Muscle of arm (tissue), 12 donors: ENCODE measurements around the gene BIN2. TPM values are rescaled to one million over a fixed set of nuclear protein-coding genes. Genes with fewer than 3 reads are reported as not detected.
A peak's percentile ranks its signal among the peaks of the same experiment; 100 is the strongest.
"Not testable (repeated sequence)": the region's sequence is repeated elsewhere in the genome, so short reads cannot be mapped to it uniquely, and the experiment has no call there.

Source experiments
- DNase-seq: peaks from one replicate; pipeline ENCODE4 v3.0.0-alpha.2; 2013
- polyA plus RNA-seq, 12 donors: library from polyadenylated mRNA; unstranded; fragments of 120-200 nt; gene quantifications; one replicate each; pipeline ENCODE4 v1.2.1, GENCODE V29; 2013; ENCODE audit not compliant: insufficient read length in 12 of 12

The BIN2 gene
- polyA plus RNA-seq, 12 donors = 1.7 to 11.7 (median 2.3) TPM; not detected in 2

DNA sequence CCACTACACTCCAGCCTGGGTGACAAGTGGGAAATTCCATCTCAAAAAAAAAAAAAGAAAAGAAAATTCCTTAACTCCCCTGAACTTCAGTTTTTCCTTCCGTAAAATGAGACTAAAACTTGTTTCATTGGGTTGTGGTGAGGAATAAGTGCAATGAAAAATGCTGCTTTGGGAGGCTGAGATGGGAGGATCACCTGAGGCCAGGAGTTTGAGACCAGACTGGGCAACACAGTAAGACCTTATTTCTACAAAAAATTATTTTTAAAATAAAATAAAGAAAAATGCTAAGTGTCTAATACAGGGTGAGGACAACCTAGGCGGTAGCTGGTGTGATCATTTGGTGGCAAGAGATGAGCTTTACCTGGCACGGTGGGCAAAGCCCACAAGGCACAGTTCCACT, 60.6 kb downstream of the BIN2 start:
- DNase-seq = no peak

GRCh38 chr12:51262758-51263177, 61.2 kb downstream of the BIN2 start:
- DNase-seq = no peak

DNA sequence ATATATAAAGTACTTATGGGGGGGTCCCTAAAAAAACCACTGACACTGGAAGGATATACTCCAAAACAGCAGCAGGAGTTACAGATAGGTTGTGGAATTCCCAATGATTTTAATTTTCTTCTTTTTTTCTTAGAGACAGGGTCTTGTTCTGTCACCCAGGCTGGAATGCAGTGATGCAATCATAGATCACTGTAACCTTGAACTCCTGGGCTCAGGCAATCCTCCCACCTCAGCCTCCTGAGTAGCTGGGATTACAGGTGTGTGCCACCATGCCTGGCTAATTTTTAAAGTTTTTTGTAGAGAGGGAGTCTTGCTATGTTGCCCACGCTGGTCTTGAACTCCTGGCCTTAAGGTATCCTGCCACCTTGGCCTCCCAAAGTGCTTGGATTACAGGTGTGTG, 64.4 kb downstream of the BIN2 start:
- not testable (repeated sequence) for DNase-seq

GRCh38 chr12:51254536-51254935, 69.4 kb downstream of the BIN2 start:
- DNase-seq = no peak

DNA sequence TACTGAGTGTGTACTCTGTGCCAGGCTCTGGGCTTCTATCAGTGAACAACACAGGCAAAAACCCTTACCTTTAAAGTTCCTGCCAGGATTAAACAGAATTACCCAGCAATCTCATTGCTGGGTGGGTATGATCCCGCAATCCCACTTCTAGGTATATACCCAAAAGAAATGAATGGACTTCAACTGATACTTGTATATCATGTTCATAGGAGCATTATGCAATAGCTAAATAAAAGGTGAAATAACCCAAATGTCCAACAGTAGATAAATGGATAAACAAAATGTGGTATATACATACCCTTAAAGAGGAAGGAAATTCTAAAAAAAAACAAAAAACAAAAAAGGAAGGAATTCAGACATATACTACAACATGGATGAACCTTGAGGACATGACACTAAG, 70.7 kb downstream of the BIN2 start:
- DNase-seq = no peak

DNA sequence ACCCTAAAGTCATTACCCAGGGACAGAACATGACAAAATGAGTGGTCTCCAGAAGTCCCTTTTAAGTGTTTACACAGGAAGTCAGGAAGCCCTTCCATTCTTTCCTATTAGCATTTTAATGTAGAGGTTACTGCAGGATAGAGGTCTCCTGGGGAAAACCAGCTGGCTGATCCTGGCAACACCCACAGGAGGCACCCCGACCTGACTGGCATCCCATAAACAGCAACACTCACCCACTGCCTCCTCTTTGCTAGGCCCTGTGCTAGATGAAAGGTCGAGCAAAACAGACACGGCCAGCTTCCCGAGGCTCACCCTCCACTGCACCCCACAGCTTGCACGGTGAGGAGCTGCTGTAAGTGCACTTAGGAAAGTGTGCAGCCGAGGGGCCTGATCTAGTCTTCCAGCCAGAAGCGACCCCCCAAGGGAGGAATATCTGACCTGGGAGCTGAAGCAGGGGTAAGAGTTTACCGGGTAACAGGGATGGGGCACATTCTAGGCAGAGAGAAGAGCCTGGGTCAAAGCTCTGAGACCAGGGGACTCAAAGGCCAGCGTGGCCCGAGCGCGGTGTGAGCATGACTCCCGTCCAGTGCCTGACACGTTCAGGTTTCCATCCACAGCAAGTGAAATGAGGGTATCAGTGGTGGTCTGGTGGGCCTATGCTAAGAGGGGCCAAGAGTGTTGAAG, 76.3 kb downstream of the BIN2 start:
- no peak for DNase-seq

GRCh38 chr12:51246254-51246853, 77.6 kb downstream of the BIN2 start:
- DNase-seq = no peak

DNA sequence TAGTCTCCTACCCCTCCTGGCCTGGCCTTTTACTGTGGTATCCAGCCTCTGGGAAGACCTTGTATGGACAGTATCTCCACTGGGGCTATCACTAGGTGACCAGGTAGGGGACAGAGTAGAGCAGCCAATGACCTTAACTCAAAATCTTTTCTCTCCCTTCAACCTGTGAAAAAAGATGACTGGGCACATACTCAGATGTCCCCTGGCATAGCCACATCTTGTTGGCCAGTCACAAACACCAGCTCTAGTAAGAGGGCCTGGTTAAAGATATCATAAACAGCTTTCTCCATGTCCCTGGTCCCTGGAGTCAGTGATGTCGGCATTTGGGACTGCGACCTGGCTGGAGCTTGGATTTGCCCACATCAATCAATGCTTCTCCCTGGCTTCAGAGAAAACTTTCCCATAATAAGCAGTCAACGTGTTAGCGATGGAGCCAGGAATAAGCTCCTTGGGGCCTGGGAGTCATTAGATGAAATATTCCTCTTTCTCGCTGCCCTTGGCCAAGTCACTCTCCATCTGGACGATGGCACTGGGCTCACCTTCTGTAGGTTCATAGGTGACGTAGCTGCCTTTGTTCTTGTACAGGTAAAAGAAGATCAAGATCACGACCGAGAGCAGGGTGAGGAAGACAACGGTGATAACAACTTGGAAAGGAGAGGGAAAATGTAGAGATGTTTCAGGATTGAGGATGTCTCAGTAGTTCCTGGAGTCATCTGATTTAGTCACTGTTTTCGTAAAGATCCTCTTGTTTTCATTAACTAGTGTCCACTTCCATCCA, 78.3 kb downstream of the BIN2 start:
- DNase-seq = no peak

- DNase-seq = no peak
Measured at GRCh38 chr12:51244269-51244668, 79.7 kb downstream of the BIN2 start.

DNA sequence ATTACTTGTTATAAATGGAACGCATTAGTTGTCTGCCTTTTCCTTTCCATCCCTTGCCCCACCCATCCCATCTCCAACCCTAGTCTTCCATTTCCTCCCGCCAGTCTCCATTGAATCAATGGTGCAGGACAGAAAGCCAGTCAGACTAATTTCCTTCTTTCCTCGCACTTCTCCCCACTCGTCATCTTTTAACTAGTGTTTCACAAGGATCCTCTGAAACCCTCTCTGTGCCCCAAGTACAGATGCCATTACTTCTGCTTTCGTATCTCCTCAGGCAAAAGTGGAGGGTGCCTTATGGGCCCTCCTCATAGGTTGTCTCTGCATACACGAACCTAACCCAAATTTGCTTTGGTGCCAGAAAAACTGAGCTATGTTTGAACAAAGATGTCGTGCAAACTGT, 81.1 kb downstream of the BIN2 start:
- DNase-seq = no peak

- no peak for DNase-seq
Measured at GRCh38 chr12:51242120-51242519, 81.9 kb downstream of the BIN2 start.

- no peak for DNase-seq
Measured at GRCh38 chr12:51240971-51241370, 83.0 kb downstream of the BIN2 start.

GRCh38 chr12:51238510-51239334, 85.3 kb downstream of the BIN2 start, which contains the start of gene DAZAP2:
Gene DAZAP2, plus strand, starts transcription at chr12:51238826. Its CDS starts 82 bp downstream, at chr12:51238908.
- DNase-seq = peak; percentile 96

DNA sequence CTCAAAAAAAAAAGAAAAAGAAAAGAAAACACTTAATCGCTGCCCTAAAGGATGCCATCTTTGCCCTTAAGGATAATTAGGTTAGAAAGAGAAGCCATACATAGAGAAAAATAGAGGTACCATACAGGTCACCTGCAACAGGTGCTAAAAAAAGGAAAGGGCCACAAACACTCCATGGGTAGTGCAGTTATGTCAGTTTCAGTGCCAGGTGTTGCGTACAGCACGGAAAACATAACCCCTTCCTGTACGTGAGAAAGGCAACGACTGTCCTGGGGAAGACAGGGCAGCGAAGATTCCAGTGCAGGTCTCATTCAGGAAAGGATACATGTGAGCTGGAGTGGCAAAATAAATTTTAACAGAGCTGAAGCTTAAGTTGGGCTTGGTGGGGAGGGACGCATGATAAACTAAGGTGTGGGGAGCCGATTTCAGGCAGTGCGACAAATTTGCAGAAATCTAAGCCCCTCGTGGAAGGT, 85.9 kb downstream of the BIN2 start:
- DNase-seq = no peak

DNA sequence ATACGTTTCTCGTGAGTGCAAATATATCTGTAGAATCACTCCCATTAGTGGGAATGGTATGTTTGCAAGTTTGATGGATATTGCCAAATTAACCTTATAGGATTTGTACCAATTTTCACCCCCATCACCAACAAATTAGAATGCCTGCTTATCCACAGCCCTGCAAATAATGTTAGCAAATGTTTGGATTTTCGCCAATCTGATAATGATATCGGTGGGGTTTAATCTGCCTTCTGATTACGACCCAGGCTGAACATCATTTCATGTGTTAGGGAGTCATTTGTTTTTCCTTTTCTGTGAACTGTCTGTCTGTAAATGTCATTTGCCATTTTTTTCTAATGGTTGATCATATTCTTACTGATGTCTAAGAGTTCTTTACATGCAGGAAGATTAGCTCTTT, 89.4 kb downstream of the BIN2 start:
- DNase-seq = no peak

GRCh38 chr12:51232642-51233041, 91.3 kb downstream of the BIN2 start:
- DNase-seq = no peak

Other genes starting within 250 kb of the BIN2 start
- 10 to 100 TPM in 11 of 12 donors, not detected in 1; 20.5 to 32.8 (median 27.0) TPM for gene CSRNP2, start 240.6 kb downstream of the BIN2 start, polyA plus RNA-seq
- 10 to 100 TPM in 11 of 12 donors, not detected in 1; 30.9 to 51.2 (median 46.3) TPM for gene TFCP2, start 151.0 kb downstream of the BIN2 start, polyA plus RNA-seq
- 10 to 100 TPM in 3 of 12 donors, 1 to 10 TPM in 8, not detected in 1; 6.2 to 19.8 (median 8.0) TPM for gene POU6F1, start 106.1 kb downstream of the BIN2 start, polyA plus RNA-seq
- 100 to 1,000 TPM in 3 of 12 donors, 10 to 100 TPM in 8, not detected in 1; 71.1 to 147 (median 80.8) TPM for gene DAZAP2, start 85.3 kb downstream of the BIN2 start, polyA plus RNA-seq
- gene SMAGP, start 53.8 kb downstream of the BIN2 start, polyA plus RNA-seq = 10 to 100 TPM in 6 of 12 donors, 1 to 10 TPM in 5, not detected in 1; 6.2 to 31.8 (median 10.8) TPM
- not detected for gene CELA1, start 22.5 kb upstream of the BIN2 start, polyA plus RNA-seq
- gene GALNT6, start 67.2 kb upstream of the BIN2 start, polyA plus RNA-seq = 1 to 10 TPM in 2 of 12 donors, under 1 TPM in 8, not detected in 2; 0.26 to 4.1 (median 0.56) TPM
- gene SLC4A8, start 100.7 kb upstream of the BIN2 start, polyA plus RNA-seq = 1 to 10 TPM in 9 of 12 donors, under 1 TPM in 2, not detected in 1; 0.47 to 2.8 (median 1.4) TPM